Upper lobe of right lung (tissue), 1 donor: Measurements from ENCODE around the gene SNCAIP. TPM values are rescaled to one million over a fixed set of nuclear protein-coding genes. Genes with fewer than 3 reads are reported as not detected.

ENCODE experiments used
- ATAC-seq: fragments of 200-7000 bp; cut with Tn5 transposase; one replicate; pipeline ENCODE4 v1.9.1; 2020; ENCODE audit warnings: mild to moderate bottlenecking, moderate library complexity
- DNase-seq: peaks from one replicate; pipeline ENCODE4 v3.0.0-alpha.2; 2020
- H3K27ac ChIP-seq: fragments of 200-600 bp; one replicate; pipeline ENCODE4 v1.8.0; 2022
- H3K27me3 ChIP-seq: fragments of 200-600 bp; one replicate; pipeline ENCODE4 v1.8.0; 2022; ENCODE audit warnings: mild to moderate bottlenecking
- H3K36me3 ChIP-seq: fragments of 200-600 bp; one replicate; pipeline ENCODE4 v1.8.0; 2022
- H3K4me1 ChIP-seq: fragments of 200-600 bp; one replicate; pipeline ENCODE4 v1.8.0; 2022
- H3K4me3 ChIP-seq: fragments of 200-600 bp; one replicate; pipeline ENCODE4 v1.8.0; 2022; ENCODE audit warnings: mild to moderate bottlenecking
- H3K9me3 ChIP-seq: fragments of 200-600 bp; one replicate; pipeline ENCODE4 v1.8.0; 2022
- CTCF ChIP-seq: fragments of 200-600 bp; IDR thresholded peaks from one replicate; pipeline ENCODE4 v1.8.0; 2022; ENCODE audit warnings: antibody characterized with exemption
- intact Hi-C: fragments of 100-400 bp; cut with DNase I; formaldehyde crosslinking; loops from one replicate; pipeline ENCODE4 v1.11.0; 2022
- total RNA-seq: library from RNA; stranded (reverse); fragmentation: NEBNext Ultra II Directional; extraction: Animal tissue kit (Norgen Biotek cat#: 25700); gene quantifications from one replicate; pipeline ENCODE4 v1.2.1, GENCODE V29; 2021
- donor health status: DM: no; HTN: yes; CAD: no; lungs with severe emphysema.

The SNCAIP gene
- total RNA-seq, 1 donor from 2014 or later = 4.0 TPM

- Histone ChIP-seq H3K27ac (no peak overlapping the region), H3K4me3 (no peak overlapping the region), H3K36me3 (no peaks in the 10 kb centered on the region), H3K9me3 (no peaks in the 10 kb centered on the region), H3K27me3 (no peaks in the 10 kb centered on the region), H3K4me1 (no peaks in the 10 kb centered on the region)
- ATAC-seq = peak; percentile 62
- peak; percentile 66 for DNase-seq
- no peak for TF ChIP-seq CTCF
- intact Hi-C loops = no loop called here
Measured at GRCh38 chr5:122493091-122494021, 181.3 kb downstream of the SNCAIP start.

- no peaks in the 10 kb centered on the region for H3K27me3 ChIP-seq
- no peak overlapping the region for H3K27ac ChIP-seq
- no peaks in the 10 kb centered on the region for H3K9me3 ChIP-seq
- no peak overlapping the region for H3K4me3 ChIP-seq
- DNase-seq = no peak
- TF ChIP-seq CTCF = no peak
- H3K36me3 ChIP-seq = no peaks in the 10 kb centered on the region
- no peak for ATAC-seq
- intact Hi-C loops = no loop called here
- no peaks in the 10 kb centered on the region for H3K4me1 ChIP-seq
Measured at GRCh38 chr5:122494109-122494508, 182.1 kb downstream of the SNCAIP start.

GRCh38 chr5:122498163-122498562 is 186.1 kb downstream of the SNCAIP start:
- H3K9me3 ChIP-seq = no peaks in the 10 kb centered on the region
- H3K27ac ChIP-seq = no peak overlapping the region
- DNase-seq (no peak), ATAC-seq (no peak)
- intact Hi-C loops = no loop called here
- no peak overlapping the region for H3K4me3 ChIP-seq
- no peaks in the 10 kb centered on the region for H3K36me3 ChIP-seq
- H3K4me1 ChIP-seq = no peaks in the 10 kb centered on the region
- no peaks in the 10 kb centered on the region for H3K27me3 ChIP-seq
- TF ChIP-seq CTCF = peak; percentile 6

GRCh38 chr5:122499585-122499984 is 187.5 kb downstream of the SNCAIP start:
- Histone ChIP-seq H3K9me3 (no peaks in the 10 kb centered on the region), H3K36me3 (no peaks in the 10 kb centered on the region), H3K27me3 (no peaks in the 10 kb centered on the region), H3K4me1 (no peaks in the 10 kb centered on the region), H3K27ac (no peak overlapping the region), H3K4me3 (no peak overlapping the region)
- DNase-seq (no peak), ATAC-seq (no peak)
- TF ChIP-seq CTCF = no peak
- intact Hi-C loops = no loop called here

- peak; percentile 49 for TF ChIP-seq CTCF
- no peaks in the 10 kb centered on the region for H3K27me3 ChIP-seq
- H3K4me3 ChIP-seq = no peak overlapping the region
- no peak overlapping the region for H3K27ac ChIP-seq
- no peaks in the 10 kb centered on the region for H3K9me3 ChIP-seq
- ATAC-seq (peak; percentile 71), DNase-seq (no peak)
- H3K36me3 ChIP-seq = no peaks in the 10 kb centered on the region
- no peaks in the 10 kb centered on the region for H3K4me1 ChIP-seq
- intact Hi-C loops = no loop called here
Measured at GRCh38 chr5:122500245-122501088, 188.4 kb downstream of the SNCAIP start.
